ENCODE data around the gene ANKRD44.

DNA sequence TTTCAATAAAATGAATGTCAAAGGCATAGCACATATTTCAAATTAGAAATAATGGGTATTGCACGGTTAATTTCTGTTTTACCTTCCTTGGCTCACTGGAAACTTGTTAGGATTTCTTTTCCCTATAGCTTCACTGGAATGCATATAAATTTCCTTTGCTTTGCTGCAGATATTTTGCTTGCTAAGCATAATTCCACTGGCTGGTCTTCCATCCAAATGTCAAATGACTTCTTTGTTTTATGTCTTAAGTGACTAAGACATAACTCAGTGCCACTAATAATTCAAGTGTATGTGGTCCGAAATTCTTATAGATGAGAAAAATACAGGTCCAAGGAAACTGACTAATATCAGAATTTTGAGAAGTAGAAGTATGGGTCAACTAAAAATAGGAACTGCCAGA is 201.3 kb downstream of the ANKRD44 start:
- TF ChIP-seq EZH2 (IDR thresholded peaks at IDR 0.05; ENCODE audit: insufficient read depth, poor library complexity, severe bottlenecking): no peak
- TF ChIP-seq EZH2phosphoT487 (IDR thresholded peaks at IDR 0.05; ENCODE audit: insufficient read depth, low read depth): no peak
